ENCODE results near the gene WFDC8.

Gene WFDC8

GRCh38 chr20:45547206-45547770 lies 31.8 kb downstream of the WFDC8 start, which contains the start of gene EPPIN:
Gene EPPIN, minus strand, starts transcription at chr20:45547401. Its CDS starts 44 bp downstream, at chr20:45547357.
- no peak for DNase-seq

- no peak for DNase-seq
Observed at GRCh38 chr20:45545754-45546453, 33.2 kb downstream of the WFDC8 start.

GRCh38 chr20:45545351-45545750 lies 33.7 kb downstream of the WFDC8 start:
- no peak for DNase-seq

- no peak for DNase-seq
Observed at GRCh38 chr20:45539382-45539781, 39.7 kb downstream of the WFDC8 start, which contains the start of gene WFDC6. Gene WFDC6, minus strand, starts transcription at chr20:45539482. Its CDS starts 75 bp downstream, at chr20:45539407.

GRCh38 chr20:45538209-45538799 lies 40.8 kb downstream of the WFDC8 start:
- DNase-seq = no peak

GRCh38 chr20:45527294-45527693 lies 51.8 kb downstream of the WFDC8 start:
- no peak for DNase-seq

GRCh38 chr20:45523821-45524220 lies 55.3 kb downstream of the WFDC8 start:
- no peak for DNase-seq

GRCh38 chr20:45518282-45518681 lies 60.8 kb downstream of the WFDC8 start:
- DNase-seq = no peak

GRCh38 chr20:45515147-45515913 lies 63.8 kb downstream of the WFDC8 start, which contains the start of gene SPINT3:
Gene SPINT3, minus strand, starts transcription at chr20:45515622. Its CDS starts 14 bp downstream, at chr20:45515608.
- DNase-seq = no peak

- no peak for DNase-seq
Observed at GRCh38 chr20:45510242-45510862, 68.7 kb downstream of the WFDC8 start.

GRCh38 chr20:45509091-45509490 lies 70.0 kb downstream of the WFDC8 start:
- DNase-seq = no peak

GRCh38 chr20:45508068-45508886 lies 70.8 kb downstream of the WFDC8 start:
- no peak for DNase-seq

GRCh38 chr20:45507011-45507820 lies 71.9 kb downstream of the WFDC8 start:
- DNase-seq = no peak

GRCh38 chr20:45506398-45506797 lies 72.7 kb downstream of the WFDC8 start:
- DNase-seq = no peak

GRCh38 chr20:45503403-45503802 lies 75.7 kb downstream of the WFDC8 start:
- DNase-seq = no peak

- DNase-seq = no peak
Observed at GRCh38 chr20:45502561-45502960, 76.5 kb downstream of the WFDC8 start.
